Large intestine (tissue), 3 donors: ENCODE results near the gene DIRAS2. TPM values are rescaled to one million over a fixed set of nuclear protein-coding genes. Genes with fewer than 3 reads are reported as not detected.
A peak's percentile ranks its signal among the peaks of the same experiment; 100 is the strongest.

Experiments used
- DNase-seq, 2 donors: peaks; one replicate each; pipeline versions ENCODE4 v3.0.0 to v3.0.0-alpha.2; 2013
- H3K27ac ChIP-seq: one replicate; pipeline ENCODE4 v1.5.1; 2013; ENCODE audit warnings: low read length
- H3K27me3 ChIP-seq: 2 replicates; pipeline ENCODE4 v1.6.1; 2013; ENCODE audit warnings: low read length; ENCODE audit not compliant: control insufficient read depth, insufficient read depth
- H3K36me3 ChIP-seq: 2 replicates; pipeline ENCODE4 v1.6.1; 2013; ENCODE audit warnings: low read length; ENCODE audit not compliant: control insufficient read depth, insufficient read depth
- H3K4me1 ChIP-seq: one replicate; pipeline ENCODE4 v1.6.1; 2013; ENCODE audit warnings: low read length; ENCODE audit not compliant: control insufficient read depth, insufficient read depth
- H3K4me3 ChIP-seq: one replicate; pipeline ENCODE4 v1.5.1; 2013; ENCODE audit warnings: low read length
- H3K9me3 ChIP-seq: one replicate; pipeline ENCODE4 v1.6.1; 2013; ENCODE audit warnings: mild to moderate bottlenecking, low read depth, low read length, moderate library complexity; ENCODE audit not compliant: control insufficient read depth
- WGBS: methylation state at CpG from one replicate; pipeline ENCODE4 v1.1.5; 2013; ENCODE audit warnings: low lambda C conversion rate; ENCODE audit not compliant: insufficient coverage; 5-methylcytosine and 5-hydroxymethylcytosine counted together
- polyA plus RNA-seq: library from polyadenylated mRNA; unstranded; fragments of 120-200 nt; gene quantifications from one replicate; pipeline ENCODE4 v1.2.1, GENCODE V29; 2013

The DIRAS2 gene
- polyA plus RNA-seq, 1 donor = 2.4 TPM

GRCh38 chr9:90647843-90648242 is 5.2 kb upstream of the DIRAS2 start:
- Histone ChIP-seq H3K9me3 (peaks cover 5% of the 10 kb centered on the region), H3K27me3 (no peaks in the 10 kb centered on the region), H3K36me3 (no peaks in the 10 kb centered on the region), H3K4me1 (peaks cover 6% of the 10 kb centered on the region), H3K4me3 (no peak overlapping the region), H3K27ac (no peak overlapping the region)
- DNase-seq = no peak
- no CpG with 5 or more reads among the region's 2 CpGs for WGBS

- peaks cover 2% of the 10 kb centered on the region for H3K9me3 ChIP-seq
- WGBS = no CpG with 5 or more reads among the region's 1 CpG
- peaks cover 9% of the 10 kb centered on the region for H3K27me3 ChIP-seq
- H3K36me3 ChIP-seq = no peaks in the 10 kb centered on the region
- H3K4me1 ChIP-seq = peaks cover 12% of the 10 kb centered on the region
- H3K27ac ChIP-seq = no peak overlapping the region
- peak in 1 of 2 donors; percentile 12 for DNase-seq
- H3K4me3 ChIP-seq = no peak overlapping the region
Observed at GRCh38 chr9:90645721-90646120, 3.1 kb upstream of the DIRAS2 start.

- peaks cover 12% of the 10 kb centered on the region for H3K4me1 ChIP-seq
- peaks cover 9% of the 10 kb centered on the region for H3K27me3 ChIP-seq
- H3K9me3 ChIP-seq = no peaks in the 10 kb centered on the region
- no peak overlapping the region for H3K27ac ChIP-seq
- no peaks in the 10 kb centered on the region for H3K36me3 ChIP-seq
- H3K4me3 ChIP-seq = peak overlapping the region; percentile 49
- WGBS = 0% methylated on average over 1 of the region's 10 CpGs
- DNase-seq = peak in 1 of 2 donors; percentile 28
Observed at GRCh38 chr9:90641884-90642487, 638 bp downstream of the DIRAS2 start.

- Histone ChIP-seq H3K9me3 (no peaks in the 10 kb centered on the region), H3K36me3 (no peaks in the 10 kb centered on the region), H3K27ac (no peak overlapping the region), H3K4me1 (peaks cover 12% of the 10 kb centered on the region), H3K27me3 (peaks cover 9% of the 10 kb centered on the region), H3K4me3 (no peak overlapping the region)
- WGBS = no CpG with 5 or more reads among the region's 2 CpGs
- no peak for DNase-seq
Observed at GRCh38 chr9:90641086-90641485, 1.5 kb downstream of the DIRAS2 start.

GRCh38 chr9:90640361-90640760 is 2.3 kb downstream of the DIRAS2 start:
- Histone ChIP-seq H3K4me1 (peaks cover 9% of the 10 kb centered on the region), H3K27me3 (peaks cover 9% of the 10 kb centered on the region), H3K9me3 (no peaks in the 10 kb centered on the region), H3K36me3 (no peaks in the 10 kb centered on the region), H3K27ac (no peak overlapping the region), H3K4me3 (no peak overlapping the region)
- 100% methylated on average over 1 of the region's 2 CpGs for WGBS
- no peak for DNase-seq

- Histone ChIP-seq H3K27ac (no peak overlapping the region), H3K4me1 (peaks cover 6% of the 10 kb centered on the region), H3K27me3 (peaks cover 8% of the 10 kb centered on the region), H3K4me3 (no peak overlapping the region), H3K36me3 (no peaks in the 10 kb centered on the region), H3K9me3 (no peaks in the 10 kb centered on the region)
- no peak for DNase-seq
- WGBS = no CpG with 5 or more reads among the region's 7 CpGs
Observed at GRCh38 chr9:90637626-90638025, 5.0 kb downstream of the DIRAS2 start.

- no peak for DNase-seq
- H3K27me3 ChIP-seq = no peaks in the 10 kb centered on the region
- H3K4me3 ChIP-seq = no peak overlapping the region
- no peaks in the 10 kb centered on the region for H3K4me1 ChIP-seq
- no peak overlapping the region for H3K27ac ChIP-seq
- WGBS = no CpG with 5 or more reads among the region's 8 CpGs
- H3K9me3 ChIP-seq = no peaks in the 10 kb centered on the region
- H3K36me3 ChIP-seq = no peaks in the 10 kb centered on the region
Observed at GRCh38 chr9:90632647-90633207, 9.9 kb downstream of the DIRAS2 start.

GRCh38 chr9:90631964-90632363 is 10.7 kb downstream of the DIRAS2 start:
- H3K4me3 ChIP-seq = no peak overlapping the region
- WGBS = no CpG with 5 or more reads among the region's 1 CpG
- no peaks in the 10 kb centered on the region for H3K36me3 ChIP-seq
- H3K4me1 ChIP-seq = no peaks in the 10 kb centered on the region
- no peaks in the 10 kb centered on the region for H3K9me3 ChIP-seq
- no peaks in the 10 kb centered on the region for H3K27me3 ChIP-seq
- no peak for DNase-seq
- H3K27ac ChIP-seq = no peak overlapping the region

GRCh38 chr9:90629991-90630390 is 12.6 kb downstream of the DIRAS2 start:
- Histone ChIP-seq H3K27me3 (no peaks in the 10 kb centered on the region), H3K9me3 (no peaks in the 10 kb centered on the region), H3K4me3 (no peak overlapping the region), H3K36me3 (no peaks in the 10 kb centered on the region), H3K27ac (no peak overlapping the region), H3K4me1 (no peaks in the 10 kb centered on the region)
- DNase-seq = no peak
- WGBS = 86% methylated on average over 2 of the region's 3 CpGs

GRCh38 chr9:90629354-90629753 is 13.3 kb downstream of the DIRAS2 start:
- no peaks in the 10 kb centered on the region for H3K9me3 ChIP-seq
- H3K4me1 ChIP-seq = no peaks in the 10 kb centered on the region
- H3K27me3 ChIP-seq = no peaks in the 10 kb centered on the region
- H3K27ac ChIP-seq = no peak overlapping the region
- no peaks in the 10 kb centered on the region for H3K36me3 ChIP-seq
- no peak for DNase-seq
- 100% methylated on average over 1 of the region's 6 CpGs for WGBS
- no peak overlapping the region for H3K4me3 ChIP-seq

GRCh38 chr9:90616806-90617205 is 25.8 kb downstream of the DIRAS2 start:
- no CpG with 5 or more reads among the region's 3 CpGs for WGBS
- H3K36me3 ChIP-seq = no peaks in the 10 kb centered on the region
- no peaks in the 10 kb centered on the region for H3K27me3 ChIP-seq

More at GRCh38 chr9:90616806-90617205, 25.8 kb downstream of the DIRAS2 start:
- no peak overlapping the region for H3K27ac ChIP-seq
- no peak overlapping the region for H3K4me3 ChIP-seq
- no peaks in the 10 kb centered on the region for H3K4me1 ChIP-seq
- no peak for DNase-seq
- no peaks in the 10 kb centered on the region for H3K9me3 ChIP-seq
